ENCODE data around the gene ZMYM4.
"Not testable (repeated sequence)": the region's sequence is repeated elsewhere in the genome, so short reads cannot be mapped to it uniquely, and the experiment has no call there.

The ZMYM4 gene

DNA sequence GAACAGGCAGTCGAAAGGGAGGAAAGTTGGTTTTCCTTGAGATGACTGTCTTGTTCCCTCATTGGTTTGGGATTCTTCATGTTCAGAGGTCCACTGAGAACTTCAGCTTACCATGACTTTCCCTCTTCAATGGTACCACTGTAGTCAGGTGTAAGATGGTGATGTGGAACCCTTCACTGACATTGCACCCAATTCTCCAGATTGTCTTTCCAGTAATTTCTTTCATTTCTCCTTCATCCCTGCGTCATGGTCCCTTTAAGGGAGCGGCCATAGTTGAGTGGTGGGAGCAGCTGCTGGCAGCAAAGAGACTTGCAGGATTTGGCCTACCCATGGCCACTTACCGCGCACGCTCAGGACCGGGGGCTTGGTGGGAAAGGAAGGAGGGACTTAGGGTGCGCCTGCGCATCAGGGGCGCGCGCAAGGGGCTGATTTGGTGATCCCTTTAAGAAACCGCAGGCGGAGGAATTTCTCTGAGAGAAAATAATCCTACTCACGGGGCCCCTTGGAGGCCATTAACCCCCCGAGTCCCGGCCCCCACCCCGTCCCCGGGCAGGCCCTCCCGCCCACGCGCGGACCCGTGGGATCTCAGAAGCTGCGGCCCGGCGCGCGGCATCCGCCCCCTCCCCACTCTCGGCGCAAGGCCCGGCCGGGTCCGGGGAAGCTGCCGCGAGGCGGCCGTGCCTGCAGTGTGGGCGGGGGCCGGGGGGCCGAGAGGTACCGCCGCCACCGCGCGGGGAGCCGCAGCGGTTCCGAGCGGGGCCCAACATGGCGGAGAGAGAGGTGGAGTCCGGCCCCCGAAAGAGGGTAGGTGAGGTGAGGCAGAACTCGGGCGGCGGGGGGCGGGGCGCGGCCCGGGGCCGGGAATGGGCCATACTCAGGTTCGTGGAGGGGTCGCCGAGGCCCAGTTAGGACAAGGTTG lies at the start of gene ZMYM4:
ZMYM4 (plus strand) TSS at position 428 of the 919 bp plus-strand sequence; CDS start at position 766, 338 bp downstream.
- DNase-seq (ENCODE audit: low read depth): peak; percentile 82

- no peak for DNase-seq (ENCODE audit: low read depth)
Measured at GRCh38 chr1:35220976-35221375, 47.5 kb upstream of the ZMYM4 start.

DNA sequence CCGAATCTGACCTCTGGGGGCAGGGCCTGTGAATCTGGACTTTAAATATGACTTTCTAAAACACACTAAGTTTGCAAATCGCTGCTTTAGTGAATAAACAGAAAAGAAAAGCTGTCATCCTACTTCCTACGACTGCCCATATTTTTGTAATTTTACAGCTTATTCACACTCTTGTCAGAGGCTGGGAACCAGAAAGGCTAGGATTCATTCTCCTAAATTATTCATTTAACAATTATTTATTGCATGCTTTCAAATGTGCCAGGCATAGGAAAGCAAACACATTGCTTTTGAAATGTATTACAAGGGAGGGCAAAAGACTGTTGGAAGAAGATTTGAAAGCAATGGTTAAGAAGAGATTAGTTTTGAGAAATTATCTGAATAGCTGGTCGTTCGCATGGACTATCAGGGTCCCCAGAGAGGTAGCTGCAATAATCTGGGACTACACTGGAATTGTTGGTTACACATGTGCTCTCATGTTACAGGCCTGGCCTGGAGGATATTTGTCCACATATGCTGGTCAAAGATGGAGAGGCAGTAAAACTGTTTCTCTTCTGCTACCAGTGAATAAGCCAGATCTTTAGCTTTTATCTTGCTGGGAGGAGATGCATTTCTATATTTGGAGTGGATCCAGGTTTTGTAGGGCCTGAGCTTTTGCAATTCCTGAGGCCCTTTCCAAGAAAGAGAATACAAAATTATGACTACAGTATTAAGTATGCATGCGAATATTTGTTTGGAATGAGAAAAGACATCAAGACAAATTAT lies 46.0 kb upstream of the ZMYM4 start:
- no peak for DNase-seq (ENCODE audit: low read depth)

DNA sequence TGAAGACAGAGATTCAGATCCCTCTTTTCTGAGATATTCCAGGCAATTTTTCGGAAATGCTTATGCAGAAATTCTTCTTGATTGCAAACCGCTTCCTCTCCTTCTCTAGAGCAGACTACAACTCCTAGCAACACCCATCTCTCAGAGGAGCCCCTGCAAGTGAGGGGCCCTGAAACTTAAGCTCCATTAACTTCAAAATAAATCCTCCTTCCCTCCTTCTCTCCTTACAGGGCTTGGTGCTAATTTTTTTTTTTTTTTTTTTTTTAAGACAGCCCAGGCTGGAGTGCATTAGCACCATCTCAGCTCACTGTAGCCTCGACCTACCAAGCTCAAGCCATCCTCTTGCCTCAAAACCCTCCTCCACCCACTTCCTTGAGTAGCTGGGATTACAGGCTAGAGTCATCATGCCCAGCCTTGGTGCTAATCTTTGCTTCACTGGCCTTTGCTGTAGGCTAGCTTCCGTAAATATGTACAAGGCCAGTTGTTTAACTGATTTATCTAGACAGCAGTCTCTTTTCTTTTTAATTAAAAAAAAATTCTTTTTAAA lies 45.4 kb upstream of the ZMYM4 start:
- no peak for DNase-seq (ENCODE audit: low read depth)

GRCh38 chr1:35226546-35226945 lies 42.0 kb upstream of the ZMYM4 start:
- DNase-seq (ENCODE audit: low read depth): no peak

GRCh38 chr1:35229587-35230360 lies 38.7 kb upstream of the ZMYM4 start:
- DNase-seq (ENCODE audit: low read depth): no peak

DNA sequence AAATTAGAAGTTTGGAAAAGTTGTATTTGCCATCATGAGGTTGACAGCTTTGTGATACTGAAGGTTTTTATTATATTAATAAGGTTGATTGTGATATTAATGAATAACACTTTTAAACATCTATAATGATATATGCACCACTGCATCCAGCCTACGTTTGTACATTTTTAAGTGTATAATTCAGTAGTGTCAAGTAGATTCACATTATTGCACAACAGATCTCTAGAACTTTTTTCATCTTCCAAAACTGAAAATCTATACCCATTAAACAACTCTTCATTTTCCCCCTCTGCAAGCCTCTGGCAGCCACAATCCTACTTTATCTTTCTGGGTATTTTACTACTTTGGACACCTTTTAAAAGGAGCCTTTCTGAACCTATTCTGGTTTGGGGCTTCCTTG lies 37.2 kb upstream of the ZMYM4 start:
- no peak for DNase-seq (ENCODE audit: low read depth)

- not testable (repeated sequence) for DNase-seq (ENCODE audit: low read depth)
Measured at GRCh38 chr1:35236772-35237171, 31.7 kb upstream of the ZMYM4 start.

DNA sequence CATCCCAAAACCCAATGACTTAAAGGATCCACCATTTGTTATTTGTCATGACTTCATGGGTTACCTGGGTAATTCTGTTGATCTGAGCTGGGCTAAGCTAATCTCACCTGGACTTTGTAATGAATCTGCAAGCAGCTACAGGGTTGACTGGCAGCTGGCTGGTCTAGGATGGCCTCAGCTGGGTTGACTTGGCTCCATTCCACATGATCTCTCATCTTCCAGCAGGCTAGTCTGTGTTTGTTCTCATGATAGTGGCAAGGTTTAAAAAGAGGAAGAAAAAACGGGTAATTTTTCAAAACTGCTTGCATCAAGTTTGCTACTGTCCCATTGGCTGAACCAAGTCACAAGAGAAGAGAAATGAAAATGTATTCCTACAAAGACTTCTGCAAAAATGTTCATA lies 24.8 kb upstream of the ZMYM4 start:
- no peak for DNase-seq (ENCODE audit: low read depth)

- DNase-seq (ENCODE audit: low read depth): no peak
Measured at GRCh38 chr1:35247256-35247655, 21.3 kb upstream of the ZMYM4 start.

GRCh38 chr1:35253941-35254340 lies 14.6 kb upstream of the ZMYM4 start:
- DNase-seq (ENCODE audit: low read depth): no peak

- DNase-seq (ENCODE audit: low read depth): no peak
Measured at GRCh38 chr1:35255276-35255675, 13.2 kb upstream of the ZMYM4 start.

GRCh38 chr1:35259561-35259960 lies 8.9 kb upstream of the ZMYM4 start:
- no peak for DNase-seq (ENCODE audit: low read depth)

GRCh38 chr1:35261412-35262120 lies 6.9 kb upstream of the ZMYM4 start:
- DNase-seq (ENCODE audit: low read depth): no peak

DNA sequence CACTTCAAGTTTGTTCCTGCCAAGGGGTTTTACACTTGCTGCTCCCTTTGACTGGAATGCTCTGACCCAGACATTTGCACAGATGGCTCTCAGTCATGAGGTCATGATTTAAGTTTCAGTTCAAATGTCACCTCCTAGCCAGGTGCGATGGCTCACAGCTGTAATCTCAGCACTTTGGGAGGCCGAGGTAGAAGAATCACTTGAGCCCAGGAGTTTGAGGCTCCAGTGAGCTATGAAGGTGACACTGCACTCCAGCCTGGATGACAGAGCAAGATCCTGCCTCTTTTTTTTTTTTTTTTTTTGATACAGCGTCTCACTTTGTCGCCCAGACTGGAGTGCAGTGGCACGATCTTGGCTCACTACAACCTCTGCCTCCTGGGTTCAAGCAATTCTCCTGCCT lies 4.5 kb upstream of the ZMYM4 start:
- no peak for DNase-seq (ENCODE audit: low read depth)

GRCh38 chr1:35264871-35265270 lies 3.6 kb upstream of the ZMYM4 start:
- no peak for DNase-seq (ENCODE audit: low read depth)

DNA sequence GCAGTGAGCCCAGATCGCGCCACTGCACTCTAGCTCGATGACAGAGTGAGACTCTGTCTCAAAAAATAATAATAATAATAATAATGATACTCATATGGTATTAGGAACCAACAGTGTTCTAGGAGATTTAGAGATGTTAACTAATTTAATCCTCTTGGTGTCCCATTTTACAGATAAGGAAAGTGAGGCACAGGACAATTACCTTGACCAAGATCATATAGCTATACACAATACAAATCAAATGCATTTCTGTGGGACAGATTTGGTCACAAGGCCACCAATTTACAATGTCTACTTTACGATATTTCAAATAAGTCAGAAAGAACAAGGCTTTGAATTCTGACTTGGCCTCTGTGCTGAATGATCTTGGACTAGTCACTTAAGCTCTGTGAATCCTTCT lies 2.2 kb upstream of the ZMYM4 start:
- no peak for DNase-seq (ENCODE audit: low read depth)

DNA sequence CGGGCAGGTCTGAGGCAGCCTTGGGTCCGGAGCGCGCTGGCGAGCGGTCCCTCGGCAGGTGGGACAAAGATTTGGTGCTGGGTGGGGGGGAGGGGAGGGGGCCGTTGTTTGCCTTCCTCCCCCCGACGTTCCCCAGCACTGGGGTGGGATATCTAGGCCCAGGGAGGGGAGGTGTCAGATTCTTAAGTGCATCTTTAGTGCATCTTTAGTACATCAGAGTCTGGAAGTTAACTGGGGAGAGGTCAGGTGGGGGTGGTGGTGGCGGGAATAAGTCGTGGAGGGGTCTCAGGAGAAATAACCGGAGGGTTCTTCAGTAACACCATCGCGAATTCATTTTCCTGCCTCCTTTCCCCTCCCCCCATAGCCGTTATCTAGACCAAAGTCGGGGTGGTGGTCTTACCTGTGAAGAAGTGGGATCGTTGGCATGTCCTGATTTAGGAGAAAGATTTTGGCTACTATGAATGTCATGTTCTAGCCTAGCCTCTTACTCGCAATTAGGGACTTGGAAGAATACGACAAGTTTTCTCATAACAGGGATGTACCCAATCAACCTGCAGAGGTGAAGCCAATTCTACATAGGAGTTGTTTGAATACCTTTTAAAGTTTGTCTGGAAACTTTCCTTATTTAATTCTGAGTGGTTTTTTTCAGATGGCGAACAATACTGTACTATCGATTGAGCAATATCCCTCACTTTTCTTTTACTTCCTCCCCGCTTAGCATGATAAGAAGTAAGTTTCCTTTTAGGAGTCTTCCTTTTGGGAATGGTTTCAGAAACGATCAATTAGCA lies 886 bp downstream of the ZMYM4 start:
- no peak for DNase-seq (ENCODE audit: low read depth)

DNA sequence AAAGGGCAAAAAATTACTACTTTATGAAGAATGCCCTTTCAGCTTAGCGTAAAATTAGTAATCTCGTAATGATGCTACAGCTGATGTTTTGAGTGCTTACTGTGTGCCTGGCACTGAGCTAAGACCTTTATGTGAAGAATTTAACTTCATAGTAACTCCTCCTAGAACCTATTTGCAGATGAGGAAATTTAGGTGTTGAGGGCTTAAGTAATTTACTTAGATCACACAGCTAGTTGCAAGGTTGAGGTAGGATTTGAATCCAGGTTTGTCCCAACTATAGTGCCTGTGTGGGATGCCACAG lies 1.4 kb downstream of the ZMYM4 start:
- no peak for DNase-seq (ENCODE audit: low read depth)

- DNase-seq (ENCODE audit: low read depth): no peak
Measured at GRCh38 chr1:35270836-35271235, 2.3 kb downstream of the ZMYM4 start.

DNA sequence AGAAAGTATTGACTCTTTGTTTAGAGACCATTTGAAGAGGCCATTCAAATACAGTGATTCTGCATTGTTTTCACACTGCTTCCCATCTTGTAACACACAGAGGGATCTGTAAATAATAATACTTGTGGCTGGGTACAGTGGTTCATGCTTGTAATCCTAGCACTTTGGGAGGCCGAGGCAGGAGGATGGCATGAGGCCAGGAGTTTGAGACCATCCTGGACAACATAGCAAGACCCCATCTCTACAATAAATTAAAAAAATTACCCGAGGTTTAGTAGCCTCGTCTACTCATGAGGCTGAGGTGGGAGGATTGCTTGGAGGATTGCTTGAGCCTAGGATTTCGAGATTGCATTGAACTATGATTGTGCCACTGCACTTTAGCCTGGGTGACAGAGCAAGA lies 5.7 kb downstream of the ZMYM4 start:
- DNase-seq (ENCODE audit: low read depth): no peak

Data from stimulated activated CD8-positive, alpha-beta memory T cell treated with anti-CD3 and anti-CD28 coated beads, Interleukin-4, amount 100 ng/mL, for 24 hours (primary cell).